Mesenchymal stem cell (in vitro differentiated cells and primary cell): Measurements from ENCODE around the gene ORMDL2. TPM values are rescaled to one million over a fixed set of nuclear protein-coding genes. Genes with fewer than 3 reads are reported as not detected.
A peak's percentile ranks its signal among the peaks of the same experiment; 100 is the strongest.

ENCODE experiments used
- DNase-seq: peaks from one replicate; pipeline ENCODE4 v3.0.0-alpha.2; 2013
- H2AFZ ChIP-seq: one replicate; pipeline ENCODE4 v1.6.1; 2013; ENCODE audit warnings: low read depth, mild to moderate bottlenecking, control low read depth, inconsistent platforms, low read length, moderate library complexity
- H2AK5ac ChIP-seq: 2 replicates; pipeline ENCODE4 v1.6.1; 2013; ENCODE audit warnings: low read length, moderate library complexity, mild to moderate bottlenecking, inconsistent platforms; ENCODE audit not compliant: severe bottlenecking
- H2BK120ac ChIP-seq: one replicate; pipeline ENCODE4 v1.6.1; 2013; ENCODE audit warnings: low read depth, mild to moderate bottlenecking, inconsistent platforms, low read length, moderate library complexity
- H2BK12ac ChIP-seq, 2 experiments: one replicate each; pipeline ENCODE4 v1.6.1; 2013; ENCODE audit warnings: inconsistent platforms in 2 of 2, low read length in 2 of 2, mild to moderate bottlenecking in 2 of 2, moderate library complexity in 2 of 2, control low read depth in 1 of 2
- H2BK15ac ChIP-seq: one replicate; pipeline ENCODE4 v1.6.1; 2013; ENCODE audit warnings: mild to moderate bottlenecking, low read depth, inconsistent platforms; ENCODE audit not compliant: poor library complexity, severe bottlenecking
- H2BK5ac ChIP-seq: 2 replicates; pipeline ENCODE4 v1.6.1; 2013; ENCODE audit warnings: low read depth, mild to moderate bottlenecking, low read length, control low read depth, inconsistent platforms; ENCODE audit not compliant: poor library complexity, severe bottlenecking
- H3K14ac ChIP-seq, 2 experiments: one replicate each; pipeline ENCODE4 v1.6.1; 2013; ENCODE audit warnings: inconsistent platforms in 2 of 2, low read length in 2 of 2, control low read depth in 1 of 2, mild to moderate bottlenecking in 1 of 2, moderate library complexity in 1 of 2
- H3K18ac ChIP-seq, 2 experiments: one replicate each; pipeline ENCODE4 v1.6.1; 2013; ENCODE audit warnings: inconsistent platforms in 2 of 2, low read length in 2 of 2, control low read depth in 1 of 2, low read depth in 1 of 2, mild to moderate bottlenecking in 1 of 2
- H3K23ac ChIP-seq, 2 experiments: one replicate each; pipeline ENCODE4 v1.6.1; 2013; ENCODE audit warnings: inconsistent platforms in 2 of 2, low read length in 2 of 2, mild to moderate bottlenecking in 2 of 2, moderate library complexity in 2 of 2, control low read depth in 1 of 2
- H3K27ac ChIP-seq: 2 replicates; pipeline ENCODE4 v1.5.1; 2013; ENCODE audit warnings: mild to moderate bottlenecking, moderate library complexity, low read length, control low read depth, inconsistent platforms; ENCODE audit not compliant: poor library complexity, severe bottlenecking
- H3K27me3 ChIP-seq, 2 experiments: 2 replicates each; pipeline versions ENCODE4 v1.6.1 to v1.7.0; 2013; ENCODE audit warnings: low read length in 2 of 2, mild to moderate bottlenecking in 2 of 2, moderate library complexity in 2 of 2, control low read depth in 1 of 2, inconsistent platforms in 1 of 2; ENCODE audit not compliant: control insufficient read depth in 1 of 2, insufficient read depth in 1 of 2
- H3K36me3 ChIP-seq, 2 experiments: 2 replicates each; pipeline versions ENCODE4 v1.6.1 to v1.7.0; 2013; ENCODE audit warnings: low read length in 2 of 2, control low read depth in 1 of 2, inconsistent platforms in 1 of 2, low read depth in 1 of 2, mild to moderate bottlenecking in 1 of 2; ENCODE audit not compliant: insufficient read depth in 2 of 2, control insufficient read depth in 1 of 2
- H3K4ac ChIP-seq, 2 experiments: one replicate each; pipeline ENCODE4 v1.6.1; 2013; ENCODE audit warnings: inconsistent platforms in 2 of 2, low read length in 2 of 2, mild to moderate bottlenecking in 2 of 2, moderate library complexity in 2 of 2, control low read depth in 1 of 2, low read depth in 1 of 2
- H3K4me1 ChIP-seq: 2 replicates; pipeline ENCODE4 v1.6.1; 2013; ENCODE audit warnings: low read depth, low read length, control low read depth; ENCODE audit not compliant: control insufficient read depth, insufficient read depth
- H3K4me2 ChIP-seq: 2 replicates; pipeline ENCODE4 v1.6.1; 2013; ENCODE audit warnings: low read length, mild to moderate bottlenecking, inconsistent platforms; ENCODE audit not compliant: poor library complexity, severe bottlenecking
- H3K4me3 ChIP-seq, 2 experiments: 2 replicates each; pipeline versions ENCODE4 v1.5.1 to v1.7.0; 2013; ENCODE audit warnings: low read length in 2 of 2, mild to moderate bottlenecking in 2 of 2, control low read depth in 1 of 2, low read depth in 1 of 2; ENCODE audit not compliant: insufficient read depth in 1 of 2
- H3K79me1 ChIP-seq: replicated peaks from 2 replicates; pipeline ENCODE4 v1.6.1; 2013; ENCODE audit warnings: mild to moderate bottlenecking, control low read depth, low read length, inconsistent platforms; ENCODE audit not compliant: poor library complexity, severe bottlenecking
- H3K9ac ChIP-seq: 2 replicates; pipeline ENCODE4 v1.7.0; 2013; ENCODE audit warnings: mild to moderate bottlenecking, low read length, moderate library complexity
- H3K9me3 ChIP-seq: 2 replicates; pipeline ENCODE4 v1.7.0; 2013; ENCODE audit warnings: mild to moderate bottlenecking, low read length; ENCODE audit not compliant: control insufficient read depth
- H4K8ac ChIP-seq: one replicate; pipeline ENCODE4 v1.6.1; 2013; ENCODE audit warnings: inconsistent platforms, mild to moderate bottlenecking, low read length, moderate library complexity
- H4K91ac ChIP-seq: one replicate; pipeline ENCODE4 v1.6.1; 2013; ENCODE audit warnings: mild to moderate bottlenecking, low read length, inconsistent platforms
- WGBS: methylation state at CpG from one replicate; pipeline ENCODE4 v1.1.7; 2013; ENCODE audit warnings: mixed read lengths; 5-methylcytosine and 5-hydroxymethylcytosine counted together
- polyA plus RNA-seq, 2 experiments: library from polyadenylated mRNA; stranded (reverse); fragments of 200-250 nt; gene quantifications; one replicate each; pipeline ENCODE4 v1.2.3, GENCODE V29; 2013

The ORMDL2 gene, protein sequence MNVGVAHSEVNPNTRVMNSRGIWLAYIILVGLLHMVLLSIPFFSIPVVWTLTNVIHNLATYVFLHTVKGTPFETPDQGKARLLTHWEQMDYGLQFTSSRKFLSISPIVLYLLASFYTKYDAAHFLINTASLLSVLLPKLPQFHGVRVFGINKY
- 78.3 TPM for polyA plus RNA-seq (2013, experiment 1 of 2)
- polyA plus RNA-seq (2013, experiment 2 of 2): 86.1 TPM

GRCh38 chr12:55817345-55818139 is at the start of gene ORMDL2, which contains the start of gene SARNP:
Gene ORMDL2, plus strand, starts transcription at chr12:55818041. Its CDS starts 959 bp downstream, at chr12:55819000.
Gene SARNP, minus strand, starts transcription at chr12:55817724. Its CDS starts 23 bp downstream, at chr12:55817701.
- WGBS: under 1% methylated on average over 38 of the region's 38 CpGs
- Histone ChIP-seq H3K9me3 (no peaks in the 10 kb centered on the region), H4K91ac (peak within 1 kb of the TSS; percentile 81), H2BK12ac (peak within 1 kb of the TSS in 1 of 2 experiments; percentile 67), H2AK5ac (peak within 1 kb of the TSS; percentile 68), H3K18ac (peak within 1 kb of the TSS; percentile 52 to 83), H2AFZ (peak within 1 kb of the TSS; percentile 15), H3K4ac (peak within 1 kb of the TSS; percentile 81 to 93), H2BK120ac (no peak within 1 kb of the TSS), H3K14ac (no peak within 1 kb of the TSS), H3K4me3 (peak within 1 kb of the TSS; percentile 85 to 97), H3K27me3 (no peaks in the 10 kb centered on the region), H3K4me1 (peaks cover 9% of the 10 kb centered on the region), H3K36me3 (peaks cover 26 to 66% of the 10 kb centered on the region in 2 experiments), H3K4me2 (peak within 1 kb of the TSS; percentile 84), H3K23ac (peak within 1 kb of the TSS in 1 of 2 experiments; percentile 41), H2BK5ac (no peak within 1 kb of the TSS), H3K79me1 (peaks cover 17% of the 10 kb centered on the region), H2BK15ac (peak within 1 kb of the TSS; percentile 57), H3K9ac (peak within 1 kb of the TSS; percentile 97), H4K8ac (peak within 1 kb of the TSS; percentile 94), H3K27ac (peak within 1 kb of the TSS; percentile 86)
- DNase-seq: peak; percentile 100

GRCh38 chr12:55771736-55772135 is 46.1 kb upstream of the ORMDL2 start:
- Histone ChIP-seq H3K4me3 (no peak overlapping the region), H3K23ac (no peak overlapping the region), H2BK12ac (no peak overlapping the region), H2BK15ac (no peak overlapping the region), H2AK5ac (no peak overlapping the region), H3K36me3 (peaks cover 23 to 64% of the 10 kb centered on the region in 2 experiments), H4K91ac (no peak overlapping the region), H3K9me3 (no peaks in the 10 kb centered on the region), H3K18ac (no peak overlapping the region), H3K9ac (no peak overlapping the region), H3K27ac (no peak overlapping the region), H3K4me2 (no peak overlapping the region), H3K4me1 (no peaks in the 10 kb centered on the region), H2BK5ac (no peak overlapping the region), H4K8ac (no peak overlapping the region), H2BK120ac (no peak overlapping the region), H2AFZ (no peak overlapping the region), H3K27me3 (no peaks in the 10 kb centered on the region), H3K79me1 (peaks cover 15% of the 10 kb centered on the region), H3K14ac (no peak overlapping the region), H3K4ac (no peak overlapping the region)
- 86% methylated on average over 6 of the region's 6 CpGs for WGBS
- DNase-seq: no peak

DNA sequence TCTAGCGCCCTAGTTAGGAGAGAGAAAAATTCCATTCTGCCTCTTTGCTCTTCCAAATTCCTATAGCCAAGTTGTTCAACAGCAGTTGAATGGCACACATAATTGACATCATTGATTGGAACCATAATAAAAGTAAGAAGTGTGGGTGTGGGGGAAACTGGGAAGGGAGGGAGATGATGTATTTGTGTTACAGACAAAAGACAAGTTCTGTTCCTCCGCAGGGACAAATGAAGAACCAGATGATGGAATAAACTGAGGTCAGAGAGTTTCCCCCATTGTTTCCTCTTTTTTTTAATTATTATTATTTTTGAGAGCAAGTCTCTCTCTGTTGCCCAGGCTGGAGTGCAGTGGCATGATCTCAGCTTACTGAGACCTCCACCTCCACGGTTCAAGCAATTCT is 40.0 kb upstream of the ORMDL2 start:
- no peak overlapping the region for H3K4ac ChIP-seq
- H3K9me3 ChIP-seq: no peaks in the 10 kb centered on the region
- no peak overlapping the region for H4K8ac ChIP-seq
- H3K79me1 ChIP-seq: peaks cover 20% of the 10 kb centered on the region
- H3K4me1 ChIP-seq: no peaks in the 10 kb centered on the region
- 100% methylated on average over 1 of the region's 3 CpGs for WGBS
- H3K36me3 ChIP-seq: peaks cover 34 to 78% of the 10 kb centered on the region in 2 experiments
- H2BK5ac ChIP-seq: no peak overlapping the region
- H3K27me3 ChIP-seq: no peaks in the 10 kb centered on the region
- H3K9ac ChIP-seq: no peak overlapping the region
- no peak overlapping the region for H3K18ac ChIP-seq
- H3K14ac ChIP-seq: no peak overlapping the region
- H4K91ac ChIP-seq: no peak overlapping the region
- no peak overlapping the region for H2AK5ac ChIP-seq
- no peak overlapping the region for H3K4me2 ChIP-seq
- DNase-seq: no peak
- H2BK120ac ChIP-seq: no peak overlapping the region
- H2AFZ ChIP-seq: no peak overlapping the region
- H3K27ac ChIP-seq: no peak overlapping the region
- H3K4me3 ChIP-seq: no peak overlapping the region
- H2BK12ac ChIP-seq: no peak overlapping the region
- no peak overlapping the region for H2BK15ac ChIP-seq
- no peak overlapping the region for H3K23ac ChIP-seq

- no peak overlapping the region for H3K27ac ChIP-seq
- no peak overlapping the region for H3K18ac ChIP-seq
- no peak overlapping the region for H2BK15ac ChIP-seq
- no peak overlapping the region for H3K23ac ChIP-seq
- peaks cover 34 to 94% of the 10 kb centered on the region in 2 experiments for H3K36me3 ChIP-seq
- no peaks in the 10 kb centered on the region for H3K9me3 ChIP-seq
- H4K8ac ChIP-seq: no peak overlapping the region
- peaks cover 26% of the 10 kb centered on the region for H3K79me1 ChIP-seq
- H3K4me2 ChIP-seq: no peak overlapping the region
- DNase-seq: peak; percentile 19
- H3K27me3 ChIP-seq: no peaks in the 10 kb centered on the region
- H3K4me1 ChIP-seq: no peaks in the 10 kb centered on the region
- no CpG with 5 or more reads among the region's 2 CpGs for WGBS
- no peak overlapping the region for H3K14ac ChIP-seq
- H2BK5ac ChIP-seq: no peak overlapping the region
- no peak overlapping the region for H2BK12ac ChIP-seq
- no peak overlapping the region for H3K9ac ChIP-seq
- H4K91ac ChIP-seq: no peak overlapping the region
- H2AK5ac ChIP-seq: no peak overlapping the region
- no peak overlapping the region for H2AFZ ChIP-seq
- no peak overlapping the region for H3K4ac ChIP-seq
- H2BK120ac ChIP-seq: no peak overlapping the region
- H3K4me3 ChIP-seq: no peak overlapping the region
Observed at GRCh38 chr12:55780685-55781084, 37.2 kb upstream of the ORMDL2 start.
